Activated T-cell treated with anti-CD3 and anti-CD28 coated beads, Interleukin-2, amount 50 U/mL, for 24 hours (primary cell): ENCODE results near the gene TM9SF1.

ENCODE experiments used
- DNase-seq: peaks from one replicate; pipeline ENCODE4 v3.0.0-alpha.2; 2020
- H3K27ac Mint-ChIP-seq: 2 replicates; pipeline ENCODE4 v1.8.0; 2020; ENCODE audit warnings: mild to moderate bottlenecking, mixed read lengths
- H3K27me3 Mint-ChIP-seq: 2 replicates; pipeline ENCODE4 v1.8.0; 2020; ENCODE audit warnings: mixed read lengths
- H3K36me3 Mint-ChIP-seq: 2 replicates; pipeline ENCODE4 v1.8.0; 2020; ENCODE audit warnings: low read depth, mixed read lengths
- H3K4me1 Mint-ChIP-seq: 2 replicates; pipeline ENCODE4 v1.8.0; 2020; ENCODE audit warnings: low read depth, mixed read lengths
- H3K4me3 Mint-ChIP-seq: 2 replicates; pipeline ENCODE4 v1.8.0; 2020; ENCODE audit warnings: mild to moderate bottlenecking, moderate library complexity, mixed read lengths
- H3K9me3 Mint-ChIP-seq: 2 replicates; pipeline ENCODE4 v1.8.0; 2020; ENCODE audit warnings: mixed read lengths

The TM9SF1 gene

DNA sequence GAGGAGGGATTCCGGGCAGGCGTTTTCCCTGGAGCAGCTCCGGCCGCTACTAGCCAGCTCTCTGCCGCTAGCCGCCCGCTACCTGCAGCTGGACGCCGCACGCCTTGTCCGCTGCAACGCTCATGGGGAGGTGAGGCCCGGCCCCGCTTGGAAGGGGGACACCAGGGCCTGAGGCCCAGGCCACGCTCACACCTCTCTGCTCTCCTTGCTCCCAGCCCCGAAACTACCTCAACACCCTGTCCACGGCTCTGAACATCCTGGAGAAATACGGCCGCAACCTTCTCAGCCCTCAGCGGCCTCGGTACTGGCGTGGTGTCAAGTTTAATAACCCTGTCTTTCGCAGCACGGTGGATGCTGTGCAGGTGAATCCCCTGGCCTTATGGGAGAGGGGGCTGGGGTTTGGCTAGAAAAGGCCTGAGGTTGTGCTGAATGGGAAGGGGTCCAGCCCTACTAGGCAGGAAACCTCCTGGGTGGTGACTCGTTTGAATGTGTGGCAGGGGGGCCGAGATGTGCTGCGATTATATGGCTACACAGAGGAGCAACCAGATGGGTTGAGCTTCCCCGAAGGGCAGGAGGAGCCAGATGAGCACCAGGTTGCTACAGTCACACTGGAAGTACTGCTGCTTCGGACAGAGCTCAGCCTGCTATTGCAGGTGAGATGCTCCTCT is 47.3 kb downstream of the TM9SF1 start:
- H3K36me3 Mint-ChIP-seq: peaks cover 92% of the 10 kb centered on the region
- no peak for DNase-seq
- peaks cover 62% of the 10 kb centered on the region for H3K4me1 Mint-ChIP-seq
- H3K9me3 Mint-ChIP-seq: no peaks in the 10 kb centered on the region
- H3K4me3 Mint-ChIP-seq: peak overlapping the region; percentile 90
- H3K27ac Mint-ChIP-seq: peak overlapping the region; percentile 93
- no peaks in the 10 kb centered on the region for H3K27me3 Mint-ChIP-seq

DNA sequence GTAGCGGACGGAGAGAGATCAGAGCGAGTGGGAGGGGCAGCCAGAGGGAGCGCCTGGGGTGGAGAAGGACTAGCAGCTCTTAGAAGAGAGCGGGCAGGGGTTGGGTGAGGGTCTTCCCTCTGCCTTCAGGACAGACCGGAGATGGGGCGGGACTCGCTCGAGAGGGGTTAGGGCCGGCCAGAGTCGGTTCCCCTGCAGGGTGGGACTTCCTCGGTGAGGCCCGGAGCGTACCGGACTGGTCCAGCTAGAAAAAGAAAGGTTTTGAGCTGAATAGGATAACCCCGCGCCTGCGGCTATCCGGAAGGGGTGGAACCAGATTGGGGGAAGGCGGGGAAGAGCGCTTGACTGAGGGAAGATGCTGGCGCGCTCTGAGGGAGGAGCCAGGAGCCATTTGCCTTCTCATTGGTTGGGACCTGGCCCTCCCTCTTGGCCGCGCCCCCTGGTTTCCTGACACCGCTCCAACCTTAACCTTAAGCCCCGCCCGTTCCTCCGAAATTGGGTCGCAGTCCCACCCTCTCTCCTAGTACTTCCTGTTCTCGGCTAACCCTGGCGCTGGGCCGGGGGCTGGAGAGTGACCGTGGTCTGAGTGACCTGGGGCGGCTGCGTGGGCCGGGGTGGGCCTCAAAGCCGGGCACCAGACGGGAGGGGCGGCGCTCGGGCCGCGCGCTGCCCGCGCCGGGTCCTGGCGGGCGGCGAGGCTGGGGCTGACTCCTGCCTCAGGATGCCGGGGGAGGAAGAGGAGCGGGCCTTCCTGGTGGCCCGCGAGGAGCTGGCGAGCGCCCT is 48.1 kb downstream of the TM9SF1 start, which contains the start of gene RNF31:
RNF31 (plus strand) TSS at position 521 of the 783 bp plus-strand sequence; CDS start at position 722, 201 bp downstream.
- peak within 1 kb of the TSS; percentile 90 for H3K4me3 Mint-ChIP-seq
- peak; percentile 96 for DNase-seq
- peaks cover 93% of the 10 kb centered on the region for H3K36me3 Mint-ChIP-seq
- no peaks in the 10 kb centered on the region for H3K27me3 Mint-ChIP-seq
- peaks cover 67% of the 10 kb centered on the region for H3K4me1 Mint-ChIP-seq
- peak within 1 kb of the TSS; percentile 98 for H3K27ac Mint-ChIP-seq
- H3K9me3 Mint-ChIP-seq: no peaks in the 10 kb centered on the region

DNA sequence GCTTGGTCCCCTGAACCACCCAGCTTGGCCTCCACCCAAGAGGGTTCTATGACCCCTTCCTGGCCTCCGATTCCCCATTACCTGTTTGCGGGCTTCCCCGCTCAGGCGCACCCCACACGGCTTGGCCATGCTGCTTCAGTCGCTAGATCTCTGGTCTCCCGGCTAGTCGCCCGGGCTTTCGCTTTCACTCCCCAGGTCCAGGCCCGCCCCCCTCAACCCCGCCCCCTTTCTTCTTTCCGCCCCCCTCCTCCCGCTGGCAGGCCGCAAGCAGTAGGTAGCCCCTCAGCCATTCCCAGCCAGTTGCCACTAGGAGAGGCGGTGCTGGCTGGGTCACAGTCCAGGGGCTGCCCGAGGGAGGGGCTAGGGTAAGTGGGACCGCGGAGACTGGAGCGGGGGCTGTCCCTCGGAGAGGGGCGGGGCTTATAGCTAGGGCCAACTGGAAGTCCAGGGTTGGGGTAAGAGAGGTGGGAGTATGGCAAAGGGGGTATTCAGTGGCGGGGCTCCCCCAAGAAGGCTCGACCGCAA is 48.7 kb downstream of the TM9SF1 start, which contains the start of gene PSME2:
PSME2 (minus strand) TSS at position 158 of the 525 bp plus-strand sequence; CDS start at position 129, 29 bp downstream.
- Mint-ChIP-seq H3K27me3 (no peaks in the 10 kb centered on the region), H3K4me1 (peaks cover 72% of the 10 kb centered on the region), H3K9me3 (no peaks in the 10 kb centered on the region), H3K36me3 (peaks cover 92% of the 10 kb centered on the region), H3K27ac (peak within 1 kb of the TSS; percentile 98), H3K4me3 (peak within 1 kb of the TSS; percentile 90)
- peak; percentile 91 for DNase-seq

DNA sequence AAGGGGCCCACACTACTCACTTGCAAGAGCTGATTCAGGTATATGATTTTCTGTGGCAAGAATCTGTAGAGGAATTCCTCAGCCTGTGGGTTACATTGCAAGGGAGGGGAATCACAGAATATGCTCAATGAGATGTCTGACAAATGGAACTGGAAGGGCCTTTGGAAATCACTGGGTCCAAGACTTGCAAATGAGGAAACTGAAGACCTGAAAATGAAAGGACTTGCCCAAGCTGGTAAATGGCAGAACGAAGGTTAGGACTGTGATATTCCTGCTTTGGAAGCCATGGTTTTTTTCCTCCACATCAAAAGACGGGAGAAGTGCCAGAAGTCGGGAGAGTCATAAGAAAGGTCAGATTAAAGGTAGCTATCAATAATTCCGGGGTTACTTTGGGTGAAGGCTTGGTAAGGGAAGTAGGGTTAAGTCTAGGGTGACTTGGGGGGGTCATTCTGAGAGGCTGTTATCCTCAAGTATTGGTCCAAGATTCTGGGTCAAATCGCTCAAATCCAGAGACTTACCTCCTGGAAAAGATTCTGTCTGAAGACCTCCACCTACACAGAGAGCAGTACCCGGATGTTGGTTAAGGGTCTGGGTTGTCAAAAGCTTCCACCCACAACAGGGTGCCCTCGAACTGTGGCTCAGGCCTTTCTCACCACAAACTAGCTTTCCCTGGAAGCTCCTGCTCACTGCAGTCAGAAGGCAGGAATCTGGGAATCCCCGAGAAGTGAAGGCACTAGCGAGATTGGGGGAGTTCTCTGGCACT is 49.4 kb downstream of the TM9SF1 start:
- H3K4me3 Mint-ChIP-seq: peak overlapping the region; percentile 90
- DNase-seq: no peak

DNA sequence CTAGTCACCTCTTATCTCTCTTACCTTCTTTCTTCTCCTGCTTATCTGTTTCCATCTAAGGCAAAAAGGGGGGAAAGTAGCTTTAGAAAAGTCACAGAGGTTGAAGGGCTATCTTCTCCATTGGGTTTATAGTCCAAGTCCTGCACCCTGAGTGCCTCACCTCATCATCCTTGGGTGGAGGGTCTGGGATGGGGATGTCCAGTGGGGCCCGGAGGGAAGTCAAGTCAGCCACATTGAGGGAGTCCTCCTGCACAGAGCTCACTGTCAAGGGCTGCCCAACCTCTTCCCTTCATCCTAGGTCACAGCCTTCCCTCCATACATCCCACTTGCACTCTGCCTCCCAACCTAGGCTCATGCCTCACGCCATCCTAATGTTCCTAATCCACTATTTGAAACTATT is 50.0 kb downstream of the TM9SF1 start:
- no peak for DNase-seq
- Mint-ChIP-seq H3K9me3 (no peaks in the 10 kb centered on the region), H3K4me1 (peaks cover 63% of the 10 kb centered on the region), H3K36me3 (peaks cover 90% of the 10 kb centered on the region), H3K27ac (peak overlapping the region; percentile 98), H3K27me3 (no peaks in the 10 kb centered on the region), H3K4me3 (peak overlapping the region; percentile 90)

More for the DNA sequence above, 49.4 kb downstream of the TM9SF1 start:
- peaks cover 90% of the 10 kb centered on the region for H3K36me3 Mint-ChIP-seq
- no peaks in the 10 kb centered on the region for H3K9me3 Mint-ChIP-seq
- H3K4me1 Mint-ChIP-seq: peaks cover 69% of the 10 kb centered on the region
- H3K27me3 Mint-ChIP-seq: no peaks in the 10 kb centered on the region
- H3K27ac Mint-ChIP-seq: peak overlapping the region; percentile 98

DNA sequence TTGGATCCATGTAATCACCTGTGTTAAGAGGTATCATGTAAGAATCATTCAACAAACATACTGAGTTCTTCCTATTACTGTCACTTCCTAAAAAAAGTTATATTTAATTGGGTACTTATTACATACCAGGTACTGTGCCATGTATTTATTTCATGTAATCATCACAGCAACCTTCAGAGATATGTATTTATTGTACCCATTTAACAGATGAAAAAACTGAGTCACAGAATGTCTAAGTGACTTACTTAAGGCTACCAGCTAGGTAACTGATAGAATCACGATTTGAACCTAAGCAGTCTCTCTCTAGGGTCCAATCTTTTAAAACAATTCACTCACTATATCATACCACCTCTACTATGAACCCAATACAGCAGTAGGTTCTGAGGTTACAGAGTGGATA is 50.8 kb downstream of the TM9SF1 start:
- Mint-ChIP-seq H3K36me3 (peaks cover 88% of the 10 kb centered on the region), H3K27me3 (no peaks in the 10 kb centered on the region), H3K4me3 (peak overlapping the region; percentile 90), H3K27ac (peak overlapping the region; percentile 98), H3K9me3 (no peaks in the 10 kb centered on the region), H3K4me1 (peaks cover 61% of the 10 kb centered on the region)
- no peak for DNase-seq

DNA sequence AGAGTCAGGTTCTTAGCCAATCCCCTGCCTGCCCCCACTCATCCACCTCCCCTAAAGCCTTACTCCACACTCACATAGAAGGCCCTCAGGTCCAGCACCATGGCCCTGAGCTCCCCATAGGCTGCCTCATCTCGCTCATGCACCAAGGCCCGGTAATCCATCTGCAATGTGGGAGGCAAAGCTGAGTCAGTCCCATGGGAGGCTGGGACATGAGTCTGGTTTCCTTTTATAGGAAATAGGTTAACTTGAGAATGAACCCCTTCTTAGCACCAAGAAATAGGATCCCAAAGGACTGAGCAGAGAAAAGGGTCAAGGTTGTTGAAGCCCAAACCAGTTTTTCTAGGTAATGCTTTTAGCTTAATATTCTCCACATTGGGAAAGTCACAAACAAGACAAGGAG is 51.7 kb downstream of the TM9SF1 start:
- no peaks in the 10 kb centered on the region for H3K9me3 Mint-ChIP-seq
- H3K36me3 Mint-ChIP-seq: peaks cover 88% of the 10 kb centered on the region
- H3K4me3 Mint-ChIP-seq: no peak overlapping the region
- peaks cover 61% of the 10 kb centered on the region for H3K4me1 Mint-ChIP-seq
- peak overlapping the region; percentile 98 for H3K27ac Mint-ChIP-seq
- no peaks in the 10 kb centered on the region for H3K27me3 Mint-ChIP-seq
- no peak for DNase-seq

DNA sequence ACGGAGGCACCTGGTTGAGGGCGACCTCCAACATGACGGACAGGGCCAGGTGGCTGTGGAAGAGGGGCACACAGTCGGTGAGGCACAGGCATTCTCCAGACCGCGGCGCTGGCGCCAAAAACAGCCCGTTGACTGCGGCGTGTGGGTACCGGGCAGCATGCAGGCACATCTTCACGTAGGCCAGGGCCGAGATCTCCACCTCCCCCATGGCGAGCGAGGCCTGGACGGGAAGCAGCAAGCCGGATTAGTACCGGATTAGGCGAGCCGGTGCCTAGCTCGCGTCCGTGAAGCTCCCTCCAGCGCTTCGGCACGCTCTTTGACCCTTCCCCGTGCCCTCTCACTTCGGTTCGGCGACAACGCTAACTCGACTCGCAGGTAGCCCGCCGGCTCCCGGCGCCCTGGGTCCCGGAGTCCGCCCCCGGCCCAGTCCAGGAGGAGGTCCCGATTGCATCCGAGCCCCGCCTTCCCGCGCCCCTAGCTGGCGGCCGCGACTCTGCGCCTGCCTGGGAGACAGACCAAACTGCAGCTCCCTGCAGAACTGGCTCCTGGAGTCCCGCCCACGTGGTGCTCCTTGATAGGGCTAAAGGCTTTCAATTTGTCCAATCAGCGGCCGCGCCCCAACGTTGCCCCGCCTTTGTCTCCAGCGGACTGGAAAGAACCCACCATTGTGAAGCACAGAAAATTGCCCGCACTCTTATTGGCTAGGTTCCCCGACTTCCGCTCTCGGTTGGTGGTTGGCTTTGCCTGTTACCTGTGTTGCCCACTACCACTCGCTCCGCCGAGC is 54.0 kb downstream of the TM9SF1 start, which contains the start of gene EMC9:
EMC9 (minus strand) TSS at position 495 of the 784 bp plus-strand sequence; CDS start at position 208, 287 bp downstream.
- Mint-ChIP-seq H3K4me1 (peaks cover 76% of the 10 kb centered on the region), H3K27ac (peak within 1 kb of the TSS; percentile 97), H3K36me3 (peaks cover 94% of the 10 kb centered on the region), H3K4me3 (peak within 1 kb of the TSS; percentile 98), H3K27me3 (no peaks in the 10 kb centered on the region), H3K9me3 (no peaks in the 10 kb centered on the region)
- peak; percentile 99 for DNase-seq

DNA sequence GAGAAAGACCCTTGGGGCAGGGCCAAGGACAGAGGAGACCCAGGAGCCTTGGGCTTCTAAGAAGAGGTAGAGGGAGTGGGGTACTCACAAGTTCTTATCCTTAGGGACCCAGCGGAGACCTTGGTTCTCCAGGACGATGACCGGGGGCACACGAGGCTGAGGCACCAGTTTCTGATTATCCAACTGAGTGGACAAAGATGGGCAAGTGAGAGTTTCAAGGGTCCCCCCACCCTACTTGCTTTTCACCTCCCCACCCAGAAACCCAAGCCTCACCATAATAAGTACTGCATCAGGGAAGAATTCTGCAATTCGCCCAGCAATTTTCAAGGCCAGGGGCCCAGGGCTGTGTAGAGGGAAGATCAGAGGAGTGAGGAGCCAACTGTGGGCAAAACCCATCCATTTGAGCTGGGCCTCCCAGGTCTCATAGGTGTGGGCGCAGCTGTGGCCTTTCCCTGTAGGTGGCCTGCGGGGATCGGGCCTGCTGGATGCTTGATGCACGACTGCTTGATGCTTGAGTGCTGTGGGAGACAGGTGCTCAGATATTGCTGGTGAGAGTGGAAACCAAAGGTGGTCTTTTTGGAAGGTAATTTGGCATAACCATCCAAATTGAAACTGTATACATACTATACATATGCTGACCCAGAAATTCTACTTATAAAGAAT is 55.8 kb downstream of the TM9SF1 start:
- peak overlapping the region; percentile 79 for H3K27ac Mint-ChIP-seq
- H3K4me3 Mint-ChIP-seq: peak overlapping the region; percentile 98
- no peaks in the 10 kb centered on the region for H3K27me3 Mint-ChIP-seq
- no peaks in the 10 kb centered on the region for H3K9me3 Mint-ChIP-seq
- H3K4me1 Mint-ChIP-seq: peaks cover 67% of the 10 kb centered on the region
- no peak for DNase-seq
- peaks cover 75% of the 10 kb centered on the region for H3K36me3 Mint-ChIP-seq
